RWPE2 (cell line): ENCODE results near the gene ATP6V0D1.
A peak's percentile ranks its signal among the peaks of the same experiment; 100 is the strongest.

Experiments
- ATAC-seq: fragments of 200-7000 bp; cut with Tn5 transposase; 3 replicates; pipeline ENCODE4 v1.9.1; 2021; ENCODE audit warnings: low read depth
- DNase-seq: peaks from one replicate; pipeline ENCODE4 v3.0.0-alpha.2; 2020; ENCODE audit warnings: low spot score
- H3K27ac ChIP-seq: fragments of 450-650 bp; 2 replicates; pipeline ENCODE4 v1.5.1; 2017; ENCODE audit warnings: mild to moderate bottlenecking; ENCODE audit not compliant: poor library complexity, severe bottlenecking
- H3K27me3 ChIP-seq: fragments of 250-450 bp; sonication (Bioruptor Pico); 2 replicates; pipeline ENCODE4 v1.5.1; 2021; ENCODE audit warnings: mild to moderate bottlenecking, moderate library complexity; ENCODE audit not compliant: insufficient read depth, poor library complexity, severe bottlenecking
- H3K36me3 ChIP-seq: fragments of 250-450 bp; sonication (Bioruptor Pico); 2 replicates; pipeline ENCODE4 v1.5.1; 2020; ENCODE audit warnings: low read depth, mild to moderate bottlenecking, moderate library complexity
- H3K4me1 ChIP-seq: fragments of 250-450 bp; sonication (Bioruptor Pico); 2 replicates; pipeline ENCODE4 v1.5.1; 2021; ENCODE audit warnings: mild to moderate bottlenecking, moderate library complexity; ENCODE audit not compliant: insufficient read depth, poor library complexity, severe bottlenecking
- H3K4me3 ChIP-seq: fragments of 250-450 bp; sonication (Bioruptor Pico); 2 replicates; pipeline ENCODE4 v1.5.1; 2021; ENCODE audit warnings: mild to moderate bottlenecking, moderate library complexity; ENCODE audit not compliant: severe bottlenecking
- H3K9me3 ChIP-seq: fragments of 250-450 bp; sonication (Bioruptor Pico); 2 replicates; pipeline ENCODE4 v1.5.1; 2021; ENCODE audit warnings: mild to moderate bottlenecking, moderate library complexity; ENCODE audit not compliant: severe bottlenecking
- TF ChIP-seq, protein P1 (sequence below): fragments of 450-650 bp; IDR thresholded peaks from one replicate; pipeline ENCODE4 v1.5.1; 2017; ENCODE audit warnings: mild to moderate bottlenecking, moderate library complexity; ENCODE audit not compliant: poor library complexity, severe bottlenecking

ATP6V0D1 gene

DNA sequence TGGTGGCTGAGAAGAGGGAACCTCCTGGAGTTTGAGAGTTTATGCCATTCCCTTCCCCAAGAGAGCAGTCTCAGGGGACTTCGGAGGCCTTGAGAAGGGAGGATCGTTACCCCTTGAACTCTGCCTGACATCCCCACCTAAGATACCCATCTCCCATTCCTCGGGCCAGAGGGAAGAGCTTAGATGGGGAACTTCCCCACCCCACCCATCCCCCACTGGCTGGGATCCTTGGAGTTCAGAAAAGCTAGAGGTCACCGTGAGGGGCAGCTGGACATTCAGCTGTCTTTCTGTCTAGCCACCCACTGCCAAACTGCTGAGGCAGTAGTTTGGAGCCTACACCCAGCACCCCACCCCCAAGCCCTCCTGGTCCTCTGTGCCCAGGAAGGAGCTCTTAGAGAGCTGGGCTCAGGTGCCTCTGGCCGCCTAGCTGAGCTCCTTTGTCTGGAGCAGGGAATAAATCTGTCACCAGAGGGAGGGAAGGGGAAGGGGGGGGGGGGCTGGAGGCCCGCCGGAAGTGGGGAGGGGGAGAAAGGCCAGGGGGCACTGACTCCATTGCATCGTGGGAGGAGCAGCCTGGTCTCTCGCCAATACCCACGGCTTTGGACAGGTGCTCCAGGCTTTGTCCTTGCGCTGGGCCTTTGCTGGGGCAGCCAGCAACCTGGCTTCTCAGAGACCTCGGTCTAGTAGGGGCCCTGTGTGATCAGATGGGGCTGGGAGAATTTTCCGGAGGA is 49.0 kb downstream of the ATP6V0D1 start:
- no peaks in the 10 kb centered on the region for H3K4me1 ChIP-seq
- H3K9me3 ChIP-seq = no peaks in the 10 kb centered on the region
- no peaks in the 10 kb centered on the region for H3K36me3 ChIP-seq
- ATAC-seq (no peak), DNase-seq (no peak)
- no peak overlapping the region for H3K27ac ChIP-seq
- H3K27me3 ChIP-seq = peaks cover 4% of the 10 kb centered on the region
- H3K4me3 ChIP-seq = peak overlapping the region; percentile 41
- TF ChIP-seq, protein P1, sequence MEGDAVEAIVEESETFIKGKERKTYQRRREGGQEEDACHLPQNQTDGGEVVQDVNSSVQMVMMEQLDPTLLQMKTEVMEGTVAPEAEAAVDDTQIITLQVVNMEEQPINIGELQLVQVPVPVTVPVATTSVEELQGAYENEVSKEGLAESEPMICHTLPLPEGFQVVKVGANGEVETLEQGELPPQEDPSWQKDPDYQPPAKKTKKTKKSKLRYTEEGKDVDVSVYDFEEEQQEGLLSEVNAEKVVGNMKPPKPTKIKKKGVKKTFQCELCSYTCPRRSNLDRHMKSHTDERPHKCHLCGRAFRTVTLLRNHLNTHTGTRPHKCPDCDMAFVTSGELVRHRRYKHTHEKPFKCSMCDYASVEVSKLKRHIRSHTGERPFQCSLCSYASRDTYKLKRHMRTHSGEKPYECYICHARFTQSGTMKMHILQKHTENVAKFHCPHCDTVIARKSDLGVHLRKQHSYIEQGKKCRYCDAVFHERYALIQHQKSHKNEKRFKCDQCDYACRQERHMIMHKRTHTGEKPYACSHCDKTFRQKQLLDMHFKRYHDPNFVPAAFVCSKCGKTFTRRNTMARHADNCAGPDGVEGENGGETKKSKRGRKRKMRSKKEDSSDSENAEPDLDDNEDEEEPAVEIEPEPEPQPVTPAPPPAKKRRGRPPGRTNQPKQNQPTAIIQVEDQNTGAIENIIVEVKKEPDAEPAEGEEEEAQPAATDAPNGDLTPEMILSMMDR = no peak

DNA sequence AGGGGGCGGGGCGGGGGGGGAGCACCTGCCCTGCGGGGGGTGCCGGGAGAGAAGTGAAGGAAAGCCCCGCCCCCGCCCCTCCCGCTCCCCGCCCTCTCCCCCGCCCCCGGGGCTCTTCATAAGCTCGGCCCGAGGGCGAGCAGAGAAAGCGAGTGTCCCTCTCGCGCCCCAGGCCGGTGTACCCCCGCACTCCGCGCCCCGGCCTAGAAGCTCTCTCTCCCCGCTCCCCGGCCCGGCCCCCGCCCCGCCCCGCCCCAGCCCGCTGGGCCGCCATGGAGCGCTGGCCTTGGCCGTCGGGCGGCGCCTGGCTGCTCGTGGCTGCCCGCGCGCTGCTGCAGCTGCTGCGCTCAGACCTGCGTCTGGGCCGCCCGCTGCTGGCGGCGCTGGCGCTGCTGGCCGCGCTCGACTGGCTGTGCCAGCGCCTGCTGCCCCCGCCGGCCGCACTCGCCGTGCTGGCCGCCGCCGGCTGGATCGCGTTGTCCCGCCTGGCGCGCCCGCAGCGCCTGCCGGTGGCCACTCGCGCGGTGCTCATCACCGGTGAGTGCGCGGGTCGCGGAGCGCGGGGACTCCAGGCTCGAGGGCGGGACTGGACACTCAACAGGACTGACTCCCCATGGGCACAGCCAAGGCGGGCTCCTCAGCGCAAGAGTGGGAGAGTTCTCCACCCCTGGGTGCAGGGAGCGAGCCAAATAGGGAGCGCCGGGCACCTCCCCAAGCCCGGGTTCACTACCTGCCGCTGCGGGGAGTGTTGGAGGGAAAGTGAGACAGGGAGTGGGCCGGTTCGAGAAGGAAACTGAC is 49.8 kb downstream of the ATP6V0D1 start, which contains the start of gene HSD11B2:
TSS of gene HSD11B2 (plus strand) at position 145 of the 798 bp plus-strand sequence. CDS start at position 273, 128 bp downstream.
- no peak within 1 kb of the TSS for H3K27ac ChIP-seq

DNA sequence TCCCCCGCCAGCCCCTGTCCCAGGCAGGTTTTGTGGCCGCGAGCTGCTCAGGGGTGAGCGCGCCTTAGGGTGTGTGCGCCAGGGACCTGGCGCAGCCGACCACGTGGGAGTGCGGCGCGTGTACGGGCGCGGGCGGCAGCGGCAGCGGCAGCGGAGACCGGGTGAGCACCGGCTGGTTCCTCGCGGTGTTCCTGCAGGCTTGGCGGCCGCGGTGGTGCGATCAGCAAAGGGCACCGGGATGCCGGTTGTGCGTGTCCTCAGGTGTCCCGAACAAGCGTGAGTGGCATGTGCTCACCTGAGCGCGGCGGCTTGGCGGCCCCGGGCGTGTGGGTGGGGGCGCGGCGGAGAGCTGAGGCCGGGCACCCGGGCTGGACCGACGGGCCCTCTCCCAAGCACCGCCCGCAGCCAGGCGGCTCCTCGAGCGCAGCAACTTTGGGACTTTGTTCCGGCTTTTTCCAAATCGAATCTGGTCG is 50.4 kb downstream of the ATP6V0D1 start:
- H3K27me3 ChIP-seq = peaks cover 4% of the 10 kb centered on the region
- no peaks in the 10 kb centered on the region for H3K36me3 ChIP-seq
- DNase-seq (no peak), ATAC-seq (peak; percentile 23)
- peak overlapping the region; percentile 41 for H3K4me3 ChIP-seq
- no peaks in the 10 kb centered on the region for H3K4me1 ChIP-seq
- TF ChIP-seq, protein P1 = no peak
- no peak overlapping the region for H3K27ac ChIP-seq
- H3K9me3 ChIP-seq = no peaks in the 10 kb centered on the region

More for the DNA sequence above, 49.8 kb downstream of the ATP6V0D1 start, which contains the start of gene HSD11B2:
- H3K4me3 ChIP-seq = peak within 1 kb of the TSS; percentile 41
- no peaks in the 10 kb centered on the region for H3K36me3 ChIP-seq
- ATAC-seq (peak; percentile 62), DNase-seq (no peak)
- TF ChIP-seq, protein P1 = peak; percentile 50
- H3K9me3 ChIP-seq = no peaks in the 10 kb centered on the region
- H3K27me3 ChIP-seq = peaks cover 4% of the 10 kb centered on the region
- H3K4me1 ChIP-seq = no peaks in the 10 kb centered on the region

DNA sequence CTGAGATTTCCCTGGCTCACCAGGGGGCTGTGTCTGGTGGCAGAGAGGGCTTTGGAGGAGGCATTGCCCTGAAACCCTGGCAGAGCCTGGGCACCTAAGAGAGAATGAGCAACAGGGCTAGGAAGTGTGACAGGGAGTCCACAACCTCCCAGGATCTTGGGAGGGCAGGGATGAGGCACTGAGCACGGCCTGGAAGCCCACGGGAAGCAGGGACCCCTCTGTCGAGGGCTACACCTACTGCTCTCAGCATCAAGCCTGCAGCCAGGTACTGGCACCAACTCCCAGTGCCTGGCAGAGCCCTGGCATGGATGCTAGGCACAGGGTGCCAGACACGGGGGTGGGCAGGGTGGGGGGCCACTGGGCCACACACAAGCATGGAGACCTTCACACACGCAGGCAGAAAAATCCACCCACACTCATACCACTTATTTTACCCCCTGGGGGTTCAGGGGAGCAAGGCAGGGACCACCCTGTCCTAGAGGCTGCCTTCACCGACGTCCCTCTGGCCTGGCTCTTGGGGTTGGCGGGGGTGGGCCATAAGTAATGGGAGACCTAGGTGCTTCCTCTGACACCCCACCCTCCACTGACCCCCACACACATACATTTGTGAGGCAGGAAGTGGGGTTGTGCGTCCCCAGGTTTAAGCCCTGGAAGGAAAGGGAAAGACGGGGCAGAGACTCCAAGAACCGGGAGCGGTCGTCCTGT is 51.0 kb downstream of the ATP6V0D1 start:
- ATAC-seq = no peak
- H3K4me3 ChIP-seq = peak overlapping the region; percentile 41

More for the DNA sequence above, 51.0 kb downstream of the ATP6V0D1 start:
- Histone ChIP-seq H3K4me1 (no peaks in the 10 kb centered on the region), H3K36me3 (no peaks in the 10 kb centered on the region), H3K27ac (no peak overlapping the region), H3K27me3 (peaks cover 4% of the 10 kb centered on the region), H3K9me3 (no peaks in the 10 kb centered on the region)
- DNase-seq = no peak
- TF ChIP-seq, protein P1 = no peak
